HS-27A (cell line): ENCODE data around the gene DIPK2B.

Experiments used
- DNase-seq: peaks from one replicate; pipeline ENCODE4 v3.0.0-alpha.2; 2012; ENCODE audit warnings: low read depth, missing footprints

Gene DIPK2B, protein sequence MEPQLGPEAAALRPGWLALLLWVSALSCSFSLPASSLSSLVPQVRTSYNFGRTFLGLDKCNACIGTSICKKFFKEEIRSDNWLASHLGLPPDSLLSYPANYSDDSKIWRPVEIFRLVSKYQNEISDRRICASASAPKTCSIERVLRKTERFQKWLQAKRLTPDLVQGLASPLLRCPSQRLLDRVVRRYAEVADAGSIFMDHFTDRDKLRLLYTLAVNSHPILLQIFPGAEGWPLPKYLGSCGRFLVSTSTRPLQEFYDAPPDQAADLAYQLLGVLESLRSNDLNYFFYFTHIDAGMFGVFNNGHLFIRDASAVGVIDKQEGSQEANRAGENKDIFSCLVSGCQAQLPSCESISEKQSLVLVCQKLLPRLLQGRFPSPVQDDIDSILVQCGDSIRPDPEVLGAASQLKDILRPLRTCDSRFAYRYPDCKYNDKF

DNA sequence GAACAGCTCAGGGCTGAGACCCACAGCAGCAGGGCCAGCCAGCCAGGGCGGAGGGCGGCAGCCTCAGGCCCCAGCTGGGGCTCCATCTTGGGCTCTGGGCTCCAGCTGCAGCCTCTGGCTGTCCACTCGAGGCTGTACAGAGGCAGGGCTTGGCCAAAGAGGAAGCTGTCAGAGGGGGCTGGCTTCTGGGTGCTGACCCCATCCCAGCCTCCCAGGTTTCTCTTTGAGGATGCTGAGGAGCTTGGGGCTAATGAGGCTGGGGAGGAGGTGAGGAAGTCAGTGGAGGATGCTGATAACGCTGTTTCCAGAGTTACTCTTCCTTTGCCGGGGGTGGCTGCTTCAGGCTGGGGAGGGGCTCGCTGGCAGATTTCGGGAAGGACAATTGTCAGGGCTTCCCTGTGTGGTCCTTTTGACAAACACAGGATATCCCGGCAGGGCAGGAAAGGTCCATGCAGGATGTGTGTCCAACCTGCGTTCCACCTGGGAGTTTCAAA, at the start of gene DIPK2B:
DIPK2B (minus strand) TSS at position 136 of the 494 bp plus-strand sequence; CDS start at position 86, 50 bp downstream.
- no peak for DNase-seq

DNA sequence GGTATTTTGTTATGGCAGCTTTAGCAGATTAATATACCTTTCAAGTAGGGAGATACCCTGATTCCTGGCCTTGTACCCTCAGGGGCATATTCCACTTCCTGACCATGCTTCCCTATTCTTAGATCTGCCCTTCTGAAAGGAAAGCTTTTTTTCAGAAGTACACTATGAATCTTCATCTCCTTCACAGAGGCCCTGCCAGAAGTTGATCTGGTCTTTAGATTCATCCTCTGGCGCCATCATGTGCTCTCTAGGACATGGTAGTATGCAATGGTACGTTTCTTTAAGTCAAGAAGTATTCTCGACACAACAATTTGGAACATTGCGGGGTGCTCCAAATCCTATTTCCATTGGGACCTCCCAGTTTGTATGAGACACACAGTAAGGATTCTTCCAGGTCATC, 39.6 kb upstream of the DIPK2B start:
- DNase-seq: no peak

DNA sequence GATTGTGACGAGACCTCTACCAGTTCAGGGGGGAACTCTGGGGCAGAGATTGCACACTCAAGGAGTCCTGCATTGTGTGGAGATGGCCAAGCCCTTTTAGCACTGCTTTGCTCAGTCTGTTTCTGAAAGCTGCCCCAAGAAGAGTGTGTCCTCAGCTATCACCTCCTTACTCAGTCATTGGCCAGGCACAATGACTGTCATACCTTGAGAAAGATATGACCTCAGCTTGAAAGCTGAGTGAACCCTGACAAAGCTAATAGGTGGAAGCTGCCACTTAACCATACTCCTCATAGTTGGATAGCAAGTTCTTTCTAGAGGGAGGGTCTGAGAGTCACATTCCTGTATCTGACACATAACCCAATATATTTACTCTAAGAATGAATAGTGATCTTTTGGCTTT, 37.8 kb upstream of the DIPK2B start:
- no peak for DNase-seq

DNA sequence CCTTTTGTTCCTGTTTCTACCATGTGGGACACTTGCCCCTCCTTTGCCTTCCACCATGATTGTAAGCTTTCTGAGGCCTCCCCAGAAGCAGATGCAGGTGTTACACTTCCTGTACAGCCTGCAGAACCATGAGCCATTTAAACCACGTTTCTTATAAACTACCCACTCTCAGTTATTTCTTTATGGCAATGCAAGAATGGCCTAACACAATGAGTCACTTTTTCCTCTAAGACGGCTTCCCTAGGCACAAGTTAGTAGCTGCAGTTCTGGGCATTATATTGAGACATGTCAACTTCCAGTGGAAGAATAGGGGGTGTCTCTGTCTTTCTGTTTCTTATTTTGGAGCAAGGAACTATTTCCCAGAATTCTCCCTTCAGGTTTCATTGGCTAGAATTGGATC, 32.9 kb upstream of the DIPK2B start:
- no peak for DNase-seq

DNA sequence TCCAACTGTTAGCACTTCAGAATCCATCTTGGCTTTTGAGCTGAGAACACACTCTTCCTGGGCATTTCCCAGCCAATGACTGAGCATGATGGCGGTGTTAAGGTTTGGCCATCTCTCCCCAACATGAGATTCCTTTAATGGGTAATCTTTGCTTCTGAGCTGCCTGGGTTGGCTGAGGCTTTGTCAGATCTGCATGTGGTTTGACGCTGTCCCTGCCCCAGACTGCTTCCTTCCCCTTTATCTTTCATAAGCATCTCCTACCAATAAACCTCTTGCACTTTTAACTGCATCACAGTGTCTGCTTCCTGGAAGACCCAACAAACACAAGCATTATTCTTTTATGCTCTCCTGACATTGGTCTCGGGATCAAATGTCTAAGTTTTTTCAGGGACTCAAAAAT, 31.5 kb upstream of the DIPK2B start:
- DNase-seq: no peak

DNA sequence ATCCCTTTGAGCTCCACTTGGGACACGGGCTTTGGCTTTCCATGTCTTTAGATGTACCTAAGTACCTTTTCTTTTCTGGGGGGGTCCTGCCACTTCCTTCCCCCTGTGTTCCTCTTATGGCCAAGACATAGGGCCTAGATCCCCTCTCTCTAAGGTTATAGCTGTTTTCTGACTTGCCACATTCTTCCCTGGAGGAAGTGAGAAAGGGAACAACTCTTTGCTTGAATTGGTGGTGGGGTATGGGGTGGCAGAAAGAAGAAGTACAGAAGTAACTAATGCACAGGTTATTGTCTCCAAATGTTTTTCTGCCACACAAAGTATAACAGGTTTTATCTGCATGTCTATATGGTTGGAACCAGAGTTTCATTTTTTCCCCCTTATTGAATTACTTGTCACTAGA, 29.7 kb upstream of the DIPK2B start:
- no peak for DNase-seq

DNA sequence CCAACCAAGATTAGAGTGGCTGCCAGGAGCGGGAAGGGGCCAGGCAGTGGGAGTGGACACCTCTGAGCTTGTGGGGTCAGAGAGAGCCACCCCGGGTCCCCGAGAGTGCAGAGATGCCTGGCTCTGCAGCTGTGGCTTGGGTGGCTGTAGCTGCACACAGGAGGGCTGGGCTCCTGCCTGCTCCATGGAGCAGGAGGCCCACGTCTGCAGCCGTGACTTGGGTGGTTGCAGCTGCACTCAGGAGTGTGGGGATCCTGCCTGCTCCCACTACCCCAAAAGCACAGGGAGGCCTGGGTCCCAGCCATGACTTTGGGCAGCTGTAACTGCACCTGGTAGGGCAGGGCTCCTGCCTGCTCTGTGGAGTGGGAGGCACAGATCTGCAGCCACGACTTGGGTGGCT, 28.7 kb upstream of the DIPK2B start:
- DNase-seq: no peak

DNA sequence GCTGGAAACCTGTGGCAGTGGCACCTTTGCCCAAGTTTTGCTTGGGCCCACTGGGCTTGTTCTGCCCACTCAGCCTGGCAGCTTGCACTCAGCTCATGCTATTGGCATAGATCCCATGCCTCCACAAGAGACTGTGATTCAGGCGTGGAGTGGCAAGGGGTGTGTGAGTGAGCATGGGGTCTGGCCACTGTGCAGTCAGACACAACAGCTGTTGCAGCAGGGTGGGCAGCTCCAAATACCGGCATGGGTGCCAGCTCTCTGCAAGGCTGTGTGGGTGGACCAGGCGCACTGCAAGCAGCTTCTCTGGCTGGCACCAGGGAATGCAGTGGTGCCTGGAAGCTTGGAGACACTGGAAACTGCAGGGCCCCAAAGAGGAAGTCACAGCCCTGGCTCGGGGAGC, 27.4 kb upstream of the DIPK2B start:
- no peak for DNase-seq

DNA sequence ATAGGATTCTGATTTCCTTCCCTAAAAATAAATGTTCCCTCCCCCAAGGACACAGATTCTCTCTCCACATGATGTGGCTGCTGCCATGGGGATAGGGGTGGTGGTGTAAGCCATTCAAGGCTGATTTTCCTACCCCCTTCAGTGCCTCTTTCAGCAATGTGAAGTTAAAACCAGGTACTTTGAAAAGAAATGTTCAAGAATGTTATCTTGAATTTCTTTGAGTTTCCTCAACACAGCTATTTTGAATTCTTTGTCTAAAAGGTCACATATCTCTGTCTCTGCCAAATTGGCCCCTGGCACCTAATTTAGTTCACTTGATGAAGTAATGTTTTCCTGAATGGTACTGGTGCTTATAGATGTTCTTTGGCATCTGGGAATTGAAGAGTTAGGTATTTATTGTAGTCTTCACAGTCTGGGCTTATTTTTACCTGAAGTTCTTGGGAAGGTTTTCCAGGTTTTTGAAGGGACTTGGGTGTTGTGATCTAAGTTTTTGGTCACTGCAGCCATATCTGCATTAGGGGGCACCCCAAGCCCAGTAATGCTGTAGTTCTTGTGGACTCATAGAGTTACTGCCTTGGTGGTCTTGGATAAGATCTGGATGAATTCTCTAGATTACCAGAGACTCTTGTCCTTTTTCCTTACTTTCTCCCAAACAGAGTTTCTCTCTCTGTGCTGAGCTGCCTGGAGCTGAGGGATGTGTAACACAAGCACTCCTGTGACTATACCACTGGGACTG, 7.6 kb upstream of the DIPK2B start:
- no peak for DNase-seq

DNA sequence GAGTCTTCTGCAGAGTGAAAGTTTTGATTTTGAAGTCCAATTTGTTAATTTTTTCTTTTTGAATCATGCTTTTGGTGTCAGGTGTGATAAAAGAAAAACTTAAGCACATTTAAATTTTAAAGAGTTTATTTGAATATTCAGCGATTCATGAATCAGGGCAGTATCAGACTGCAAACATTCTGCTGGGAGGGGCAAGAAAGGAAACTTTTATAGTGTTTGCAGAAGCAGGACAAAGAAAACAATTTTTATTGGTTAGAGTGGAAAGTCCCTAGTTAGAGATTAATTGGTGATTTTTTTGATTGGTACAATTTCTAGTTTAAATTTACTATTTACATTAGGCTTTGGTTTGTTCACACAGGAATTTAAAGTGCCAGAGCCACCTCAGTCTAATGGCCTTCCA, 1.5 kb upstream of the DIPK2B start:
- DNase-seq: no peak

DNA sequence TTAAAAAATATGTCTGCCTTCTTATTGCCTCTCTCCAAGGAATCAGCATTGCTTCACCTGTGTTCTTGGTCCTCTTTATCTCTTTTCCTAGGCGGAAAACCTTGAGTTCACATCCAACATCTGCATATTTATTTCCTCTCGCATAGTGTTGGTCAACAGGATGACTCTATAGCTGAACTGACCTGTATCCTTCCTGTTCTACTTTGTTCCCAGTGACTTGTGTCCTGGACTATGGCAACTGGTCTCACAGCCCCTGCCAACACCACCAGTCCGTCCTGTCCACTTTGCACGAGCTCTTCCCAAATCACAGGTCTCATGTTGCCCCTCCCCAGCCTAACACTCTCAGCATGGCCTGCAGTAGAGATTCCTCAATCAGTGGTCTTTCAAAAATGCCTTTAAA, 2.0 kb downstream of the DIPK2B start:
- no peak for DNase-seq

DNA sequence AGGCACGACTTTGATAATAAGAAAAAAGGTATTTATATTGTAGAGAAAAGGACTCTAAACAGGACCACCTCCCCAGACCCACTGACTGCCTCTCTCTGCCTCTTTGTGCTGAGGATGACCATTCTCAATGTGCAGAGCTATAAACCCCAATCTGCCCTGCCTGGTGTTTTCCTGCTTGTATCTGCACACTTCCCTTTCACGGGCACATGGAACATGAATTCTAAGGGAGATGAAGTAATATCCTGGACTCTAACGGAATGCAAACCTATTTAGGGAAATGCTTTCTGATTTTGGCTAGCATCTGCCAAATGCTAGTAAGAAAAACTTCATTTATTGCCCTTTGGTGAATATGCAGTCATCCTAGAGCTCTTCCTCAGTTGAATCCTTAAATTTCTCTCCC, 2.4 kb downstream of the DIPK2B start:
- DNase-seq: no peak

DNA sequence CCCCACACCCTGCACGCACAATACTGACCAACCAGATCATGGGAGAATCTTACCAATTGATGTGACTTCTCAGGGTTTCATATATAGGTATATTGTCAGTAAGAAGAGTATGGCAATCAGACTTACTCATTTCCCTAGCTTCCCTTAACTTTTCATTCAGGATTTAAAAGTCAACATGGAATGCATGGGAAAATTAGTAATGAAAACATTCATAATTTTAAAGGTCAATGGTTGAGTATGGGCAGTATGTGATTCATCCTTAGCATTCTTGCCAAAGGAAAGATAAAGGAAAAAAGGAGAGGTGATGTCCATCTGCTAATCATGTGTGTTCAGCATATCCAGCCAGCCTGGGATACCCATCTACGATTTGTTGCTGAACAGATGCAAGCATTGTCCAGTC, 4.0 kb downstream of the DIPK2B start:
- no peak for DNase-seq

DNA sequence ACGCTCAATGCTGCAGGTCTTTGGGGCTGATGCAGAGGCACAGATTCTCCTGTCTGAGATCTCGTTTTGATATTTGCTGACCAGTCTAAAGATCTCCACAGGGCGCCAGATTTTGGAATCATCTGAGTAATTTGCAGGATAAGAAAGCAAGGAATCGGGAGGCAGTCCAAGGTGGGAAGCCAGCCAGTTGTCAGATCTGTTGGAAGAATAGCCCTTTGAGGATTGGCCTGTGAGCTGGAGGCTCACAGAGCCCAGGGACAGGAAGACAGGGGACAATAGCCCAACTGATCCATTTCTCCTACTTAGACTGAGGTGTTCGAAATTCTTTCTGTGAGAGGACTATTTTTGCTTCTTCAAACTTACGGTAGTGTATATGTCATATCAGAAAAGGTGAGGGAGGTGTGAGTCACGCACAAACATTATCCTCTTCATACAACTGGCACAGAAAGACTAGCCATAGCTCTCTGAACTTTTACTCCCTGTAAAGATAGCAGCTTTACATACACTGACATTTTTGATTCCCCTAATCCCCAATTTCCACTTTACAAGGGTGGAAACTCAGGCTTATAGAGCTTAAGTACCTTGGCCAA, 8.8 kb downstream of the DIPK2B start:
- no peak for DNase-seq

DNA sequence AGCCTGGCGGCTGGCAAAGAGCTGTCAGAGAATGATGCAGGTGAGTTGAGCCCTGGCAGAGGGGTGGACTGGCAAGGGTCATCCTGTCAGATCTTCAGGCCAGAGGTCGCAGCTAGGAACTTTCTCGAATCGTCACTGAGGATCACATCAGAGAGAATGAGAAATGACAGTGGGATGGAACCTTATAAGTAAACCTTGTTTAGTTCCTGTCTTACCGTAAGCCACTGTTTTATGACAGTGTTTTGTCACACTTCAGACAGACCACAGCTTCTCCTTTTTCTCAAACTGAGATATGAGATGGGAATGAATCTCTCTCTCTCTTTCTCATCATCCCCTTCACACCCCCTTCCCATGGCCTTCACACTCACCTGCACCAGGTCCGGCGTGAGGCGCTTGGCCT, 9.3 kb downstream of the DIPK2B start:
- DNase-seq: no peak

DNA sequence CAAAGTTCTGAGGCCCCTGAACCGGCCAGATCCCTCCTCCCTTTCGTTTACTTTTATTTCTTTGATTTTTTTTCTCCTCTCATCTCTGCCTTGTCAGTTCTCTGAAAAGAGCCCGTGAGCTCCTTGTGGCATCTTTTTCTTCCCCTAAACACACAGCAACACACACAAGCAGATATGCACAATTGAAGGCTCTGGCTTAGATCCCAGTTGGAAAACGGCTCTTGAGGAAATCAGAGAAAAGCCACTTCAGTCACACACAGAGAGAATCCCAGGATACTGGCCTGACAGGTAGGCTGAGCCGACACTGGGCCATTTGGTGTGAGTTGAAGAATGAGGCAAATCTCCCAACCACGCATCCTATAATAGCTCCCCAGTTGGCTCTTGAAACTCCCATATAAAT, 12.9 kb downstream of the DIPK2B start:
- DNase-seq: no peak

DNA sequence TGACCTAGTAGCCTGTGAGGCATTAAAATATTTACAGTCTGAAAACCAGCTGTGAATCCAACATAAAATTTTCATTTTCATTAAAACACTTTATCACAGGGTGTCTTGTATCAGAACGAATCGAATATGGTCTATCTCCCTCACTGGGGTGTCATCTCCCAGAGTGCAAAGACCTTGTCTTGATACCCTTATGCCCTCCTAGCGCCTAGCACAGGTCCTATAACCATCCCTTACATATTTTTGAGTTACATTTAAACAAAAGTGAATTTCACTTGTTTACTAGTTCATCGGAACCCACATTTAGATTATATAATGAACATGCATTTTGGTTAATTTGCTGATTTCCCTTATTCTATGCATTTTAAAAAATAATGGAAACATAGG, 14.0 kb downstream of the DIPK2B start:
- no peak for DNase-seq

DNA sequence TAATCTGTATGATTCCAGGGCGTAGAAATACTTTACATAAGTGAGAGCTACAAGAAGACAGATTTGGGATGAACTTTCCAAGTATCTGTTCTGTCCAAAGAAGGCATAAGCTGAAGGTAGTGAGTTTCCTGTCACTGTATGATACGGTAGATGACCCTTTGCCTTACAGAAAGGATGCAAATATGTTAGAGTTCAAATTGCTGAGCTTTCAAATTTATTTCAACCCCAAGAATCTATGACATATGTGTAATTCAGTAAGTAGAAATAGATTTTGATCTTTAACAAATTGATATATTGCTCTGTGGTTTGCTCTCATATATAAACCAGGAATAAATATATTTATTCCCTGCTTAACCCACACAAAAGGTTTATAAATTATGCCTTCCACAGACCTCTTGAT, 16.5 kb downstream of the DIPK2B start:
- no peak for DNase-seq

DNA sequence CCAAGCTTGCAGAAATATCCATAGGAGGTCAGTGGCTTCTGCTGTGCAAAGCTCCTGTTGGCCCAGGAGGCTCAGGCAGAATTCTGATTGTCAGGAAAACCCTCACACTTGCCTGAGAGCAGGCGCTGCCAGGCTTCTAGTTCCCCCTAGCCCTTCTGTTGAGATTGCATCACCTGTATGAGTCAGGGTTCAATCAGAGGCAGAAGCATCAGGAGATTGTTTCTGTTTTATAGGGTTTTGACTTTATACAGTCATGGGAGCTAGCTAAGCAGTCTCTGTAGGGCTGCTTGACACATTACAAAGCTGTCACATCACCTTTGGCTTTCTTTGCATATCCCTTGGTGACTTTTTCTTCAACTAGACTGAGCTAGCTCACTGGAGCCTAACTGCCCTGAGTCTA, 27.8 kb downstream of the DIPK2B start:
- DNase-seq: no peak

DNA sequence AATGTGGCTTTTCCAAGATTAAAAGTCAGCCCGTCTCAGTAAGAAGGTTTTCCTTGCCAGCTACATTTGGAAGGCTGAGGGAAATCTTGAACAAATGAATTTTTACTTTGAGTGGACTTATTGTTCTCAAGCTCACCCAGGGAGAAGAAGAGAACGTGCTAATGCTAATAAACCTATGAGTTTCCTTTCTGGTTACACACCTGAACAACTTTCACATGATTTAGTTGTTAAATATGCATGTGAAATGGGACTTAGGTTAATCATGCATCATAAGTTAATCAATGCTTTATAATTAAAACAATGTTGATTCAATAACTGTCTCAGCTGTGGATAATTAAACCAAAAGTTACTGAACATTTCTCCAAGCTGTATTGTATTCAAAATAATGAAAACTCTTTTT, 33.9 kb downstream of the DIPK2B start:
- DNase-seq: no peak

DNA sequence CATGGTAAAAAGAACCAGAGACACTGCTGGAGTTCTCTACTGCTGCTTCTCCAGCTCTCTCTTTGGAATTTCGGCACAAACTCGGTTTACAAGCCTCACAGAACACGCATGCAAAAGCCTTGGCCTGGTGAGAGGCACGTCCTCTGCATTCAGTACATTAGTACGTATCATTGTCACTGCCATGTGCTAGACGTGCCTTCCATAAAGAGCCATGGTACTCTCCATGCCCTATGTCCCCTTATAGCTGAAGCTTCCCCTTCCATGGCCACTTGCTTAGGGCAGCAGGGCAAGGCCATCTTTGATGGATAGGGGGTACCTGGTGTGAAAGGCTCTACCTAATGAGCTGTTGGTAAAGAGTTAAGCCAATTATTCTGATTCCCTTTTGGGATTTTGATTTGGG, 35.0 kb downstream of the DIPK2B start:
- no peak for DNase-seq

DNA sequence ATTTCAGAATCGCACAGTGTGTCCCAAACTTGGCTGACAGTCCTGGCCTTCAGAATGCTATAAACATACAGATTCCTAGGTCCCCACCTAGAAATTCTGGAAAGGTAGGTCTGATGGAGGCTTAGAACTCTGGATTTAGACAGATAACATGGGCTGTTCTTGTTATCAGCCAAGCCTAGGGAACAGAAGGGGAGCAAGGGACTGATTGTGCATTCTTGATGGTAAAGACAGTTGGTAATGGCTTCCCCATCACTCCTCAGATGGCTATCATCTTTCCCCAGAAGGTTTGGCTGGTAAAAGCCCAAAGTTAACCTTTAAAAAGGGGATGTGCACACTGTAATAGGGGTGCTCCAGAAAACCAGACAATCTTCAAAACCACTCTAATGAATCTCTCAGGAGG, 35.7 kb downstream of the DIPK2B start:
- DNase-seq: no peak

DNA sequence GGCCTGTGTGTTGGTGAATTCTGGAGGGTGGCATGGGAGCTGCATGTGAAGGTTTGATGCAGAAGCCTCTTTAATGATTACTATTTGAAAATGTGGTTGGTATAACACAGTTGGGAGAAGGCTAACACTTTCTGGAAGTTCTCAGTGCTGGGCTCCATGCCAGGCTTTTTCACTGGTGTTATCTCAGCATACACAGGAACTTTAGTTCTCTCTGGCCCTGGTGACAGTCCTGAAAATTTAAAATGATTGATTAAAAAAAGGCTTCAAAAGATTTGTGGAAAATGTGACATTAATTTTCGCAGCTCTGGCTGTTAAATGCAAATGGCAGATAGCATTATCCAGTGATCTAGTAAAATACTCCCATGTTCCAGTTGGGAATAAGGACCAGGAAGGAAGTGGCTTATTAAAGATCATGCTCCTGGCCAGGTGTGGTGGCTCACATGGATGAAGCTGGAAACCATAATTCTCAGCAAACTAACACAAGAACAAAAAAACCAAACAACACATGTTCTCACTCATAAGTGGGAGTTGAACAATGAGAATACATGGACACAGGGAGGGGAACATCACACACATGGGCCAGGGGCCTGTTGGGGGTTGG, 36.6 kb downstream of the DIPK2B start:
- DNase-seq: no peak
